Spleen (tissue), 7 donors: ENCODE data around the gene CALCOCO1.

Experiments
- CTCF ChIP-seq, 11 experiments: fragments of 200-600 bp in 7 of 11; fragments of 450-650 bp in 4 of 11; sonication (generic) in 4 of 11; IDR thresholded peaks in 8 of 11; conservative IDR thresholded peaks in 3 of 11; 1 replicate in 7 of 11; 2 replicates in 4 of 11; pipeline versions ENCODE4 v1.4.0 to v1.8.0; 2016 to 2021; ENCODE audit warnings: antibody characterized with exemption in 11 of 11, inconsistent platforms in 4 of 11, mild to moderate bottlenecking in 1 of 11
- POLR2A ChIP-seq, 3 donors: fragments of 450-650 bp; IDR thresholded peaks; one replicate each; pipeline ENCODE4 v1.5.1; 2017; ENCODE audit warnings: antibody characterized with exemption in 3 of 3, mild to moderate bottlenecking in 1 of 3
- POLR2AphosphoS5 ChIP-seq, 3 donors: sonication (generic); formaldehyde crosslinking; IDR thresholded peaks; one replicate each; pipeline ENCODE4 v1.5.1; 2017; ENCODE audit warnings: antibody characterized with exemption in 3 of 3
- donor health status: DM: no; HTN: no; CAD: no; lungs with moderate emphysema.
- donor health status: DM: no; HTN: no; CAD: no.
- donor health status: DM: no; HTN: no; CAD: no.

DNA sequence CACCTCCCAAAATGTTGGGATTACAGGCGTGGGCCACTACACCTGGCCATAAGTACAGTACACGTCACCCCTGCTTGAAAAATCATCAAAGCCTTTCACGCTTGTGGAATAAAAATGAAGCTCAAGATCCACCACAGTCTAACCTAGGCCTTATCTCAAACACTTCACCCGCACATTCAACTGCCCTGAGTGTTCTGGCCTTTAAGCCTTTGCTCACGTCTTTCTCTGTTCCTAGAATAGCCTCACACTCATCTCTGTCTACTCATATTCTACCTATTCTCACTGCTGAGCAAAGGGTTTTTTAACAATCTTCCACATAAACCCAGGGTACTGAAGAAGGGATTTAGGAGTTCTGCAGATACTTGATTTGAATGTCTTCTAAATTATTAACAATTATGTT is 9.9 kb downstream of the CALCOCO1 start:
- TF ChIP-seq CTCF (IDR thresholded peaks at IDR 0.05 in 8 of 11, conservative IDR thresholded peaks at IDR 0.05 in 3 of 11), result no peak
- TF ChIP-seq POLR2A (IDR thresholded peaks at IDR 0.05), result no peak
- TF ChIP-seq POLR2AphosphoS5 (IDR thresholded peaks at IDR 0.05), result no peak
